Mammary epithelial cell (primary cell): ENCODE data around the gene XPR1.

Experiments
- CTCF ChIP-seq, 2 donors: IDR thresholded peaks in 1 of 2; conservative IDR thresholded peaks in 1 of 2; 2 replicates each; pipeline ENCODE4 v1.5.1; 2011 to 2012; ENCODE audit warnings: inconsistent platforms in 2 of 2, low read length in 2 of 2, mild to moderate bottlenecking in 2 of 2, control low read depth in 1 of 2, low read depth in 1 of 2; ENCODE audit not compliant: insufficient read depth in 1 of 2; ENCODE audit errors: extremely low read depth in 1 of 2
- EZH2 ChIP-seq: IDR thresholded peaks from 2 replicates; pipeline ENCODE4 v1.6.1; 2012; ENCODE audit warnings: low read length, inconsistent platforms, borderline replicate concordance

- TF ChIP-seq EZH2 = no peak
- no peak for TF ChIP-seq CTCF (conservative IDR thresholded peaks at IDR 0.05 in 1 of 2, IDR thresholded peaks at IDR 0.05 in 1 of 2; ENCODE audit: extremely low read depth in 1 of 2, insufficient read depth in 1 of 2, low read depth in 1 of 2, low read length in 2 of 2)
These were observed 296.8 kb downstream of the XPR1 start for GRCh38 chr1:180928331-180929230.
